HepG2 (cell line): ENCODE measurements around the gene MON1A. TPM values are rescaled to one million over a fixed set of nuclear protein-coding genes. Genes with fewer than 3 reads are reported as not detected.

Experiments
- AGO1 ChIP-seq: fragments of 200-400 bp; formaldehyde crosslinking; IDR thresholded peaks from 2 replicates; pipeline ENCODE4 v1.6.1; 2017; ENCODE audit warnings: mild to moderate bottlenecking, low read depth, low read length, moderate library complexity; ENCODE audit not compliant: poor library complexity, severe bottlenecking
- CEBPG ChIP-seq: IDR thresholded peaks from 2 replicates; pipeline ENCODE4 v1.6.1; 2016
- IRX3 ChIP-seq: sonication (generic); formaldehyde crosslinking; IDR thresholded peaks from 2 replicates; pipeline ENCODE4 v1.8.1; 2023; ENCODE audit warnings: mild to moderate bottlenecking, low read depth, missing genetic modification reagents, borderline replicate concordance
- PLSCR1 ChIP-seq: sonication (generic); formaldehyde crosslinking; IDR thresholded peaks from 2 replicates; pipeline ENCODE4 v1.5.0; 2020; ENCODE audit warnings: missing genetic modification reagents, mild to moderate bottlenecking, borderline replicate concordance
- TEAD3 ChIP-seq: optimal IDR thresholded peaks from 2 replicates; pipeline ENCODE3; 2016; ENCODE audit warnings: borderline replicate concordance
- TGIF2 ChIP-seq: IDR thresholded peaks from 2 replicates; pipeline ENCODE4 v1.6.1; 2016; ENCODE audit warnings: control low read depth, missing compliant biosample characterization
- THAP9 ChIP-seq: sonication (generic); formaldehyde crosslinking; IDR thresholded peaks from 2 replicates; pipeline ENCODE4; 2020; ENCODE audit warnings: missing genetic modification reagents, mild to moderate bottlenecking, borderline replicate concordance
- TMF1 ChIP-seq: sonication (generic); formaldehyde crosslinking; IDR thresholded peaks from 2 replicates; pipeline ENCODE4 v1.8.1; 2022; ENCODE audit warnings: low read depth, missing genetic modification reagents
- ZFX ChIP-seq: sonication (generic); formaldehyde crosslinking; IDR thresholded peaks from 2 replicates; pipeline ENCODE4 v1.4.0; 2020; ENCODE audit warnings: mild to moderate bottlenecking, low read depth, missing genetic modification reagents, moderate library complexity
- ZNF337 ChIP-seq: sonication (generic); formaldehyde crosslinking; IDR thresholded peaks from 2 replicates; pipeline ENCODE4 v1.5.1; 2020; ENCODE audit warnings: missing genetic modification reagents, low read depth, mild to moderate bottlenecking, borderline replicate concordance
- ZNF367 ChIP-seq: sonication (generic); formaldehyde crosslinking; IDR thresholded peaks from 2 replicates; pipeline ENCODE4 v1.4.0; 2020; ENCODE audit warnings: missing genetic modification reagents, borderline replicate concordance
- ZNF512B ChIP-seq: sonication (generic); formaldehyde crosslinking; IDR thresholded peaks from 2 replicates; pipeline ENCODE4 v1.5.1; 2020; ENCODE audit warnings: missing genetic modification reagents, mild to moderate bottlenecking, borderline replicate concordance
- ZNF530 ChIP-seq: sonication (generic); formaldehyde crosslinking; IDR thresholded peaks from 2 replicates; pipeline ENCODE4 v1.5.0; 2020; ENCODE audit warnings: low read depth, mild to moderate bottlenecking, missing genetic modification reagents
- ZNF660 ChIP-seq: sonication (generic); formaldehyde crosslinking; IDR thresholded peaks from 2 replicates; pipeline ENCODE4 v1.5.1; 2020; ENCODE audit warnings: mild to moderate bottlenecking, low read depth, missing genetic modification reagents, borderline replicate concordance
- ZNF678 ChIP-seq: sonication (generic); formaldehyde crosslinking; IDR thresholded peaks from 2 replicates; pipeline ENCODE4 v1.4.0; 2020; ENCODE audit warnings: mild to moderate bottlenecking, missing genetic modification reagents
- ZSCAN25 ChIP-seq: sonication (generic); formaldehyde crosslinking; IDR thresholded peaks from 2 replicates; pipeline ENCODE4 v1.8.0; 2022; ENCODE audit warnings: mild to moderate bottlenecking, missing genetic modification reagents
- ZSCAN9 ChIP-seq: IDR thresholded peaks from 2 replicates; pipeline ENCODE4 v1.6.1; 2016; ENCODE audit warnings: borderline replicate concordance
- polyA plus RNA-seq, 8 experiments: library from polyadenylated mRNA; depleted of rRNA in 3 of 8; stranded (reverse) in 7 of 8; unstranded in 1 of 8; fragments of >200 nt; fragmentation: Illumina TruSeq in 4 of 8; extraction: Trizol in 4 of 8; gene quantifications; 2 replicates each; pipeline versions ENCODE4 v1.2.1 to v1.2.3, GENCODE V29; 2011 to 2016; ENCODE audit warnings: low read depth in 4 of 8, missing spikeins in 1 of 8, mixed read lengths in 1 of 8; ENCODE audit not compliant: insufficient read depth in 1 of 8
- total RNA-seq, 5 experiments: library from RNA; depleted of rRNA; stranded (reverse); fragments of >200 nt; fragmentation: Illumina TruSeq; extraction: Trizol; gene quantifications; 2 replicates each; pipeline ENCODE4 v1.2.3, GENCODE V29; 2016; ENCODE audit warnings: low read depth in 1 of 5
- TF ChIP-seq, protein P1 (sequence below): sonication (generic); formaldehyde crosslinking; IDR thresholded peaks from 2 replicates; pipeline ENCODE4 v1.5.0; 2020; ENCODE audit warnings: mild to moderate bottlenecking, missing genetic modification reagents

MON1A gene
- total and polyA plus RNA-seq, 2 of the 13 experiments (the other 11 are each of a cell fraction or from before 2014, with no cell fraction given), result 4.6 to 9.0 TPM

GRCh38 chr3:49939858-49940666, 10.5 kb upstream of the MON1A start, which contains the start of gene RBM6 (continued):
- TF ChIP-seq PLSCR1 (no peak), THAP9 (peak; percentile 90), TGIF2 (CRISPR knock-in tag) (peak; percentile 37; the same call in 1 of the 2 replicates), ZNF660 (CRISPR knock-in tag) (no peak), CEBPG (CRISPR knock-in tag) (no peak), ZNF678 (CRISPR knock-in tag) (no peak), ZNF512B (no peak), AGO1 (no peak), ZSCAN25 (CRISPR knock-in tag) (no peak; the same call in 1 of the 2 replicates), ZSCAN9 (CRISPR knock-in tag) (no peak; the same call in 1 of the 2 replicates), ZNF530 (CRISPR knock-in tag) (peak; percentile 49), ZNF367 (CRISPR knock-in tag) (0 out of 2 replicates have a peak, but pooled peaks have one; percentile 52), TMF1 (no peak), TEAD3 (peak; percentile 40), ZFX (CRISPR knock-in tag) (peak; percentile 99), IRX3 (CRISPR knock-in tag) (no peak), ZNF337 (CRISPR knock-in tag) (no peak)
- TF ChIP-seq, protein P1, sequence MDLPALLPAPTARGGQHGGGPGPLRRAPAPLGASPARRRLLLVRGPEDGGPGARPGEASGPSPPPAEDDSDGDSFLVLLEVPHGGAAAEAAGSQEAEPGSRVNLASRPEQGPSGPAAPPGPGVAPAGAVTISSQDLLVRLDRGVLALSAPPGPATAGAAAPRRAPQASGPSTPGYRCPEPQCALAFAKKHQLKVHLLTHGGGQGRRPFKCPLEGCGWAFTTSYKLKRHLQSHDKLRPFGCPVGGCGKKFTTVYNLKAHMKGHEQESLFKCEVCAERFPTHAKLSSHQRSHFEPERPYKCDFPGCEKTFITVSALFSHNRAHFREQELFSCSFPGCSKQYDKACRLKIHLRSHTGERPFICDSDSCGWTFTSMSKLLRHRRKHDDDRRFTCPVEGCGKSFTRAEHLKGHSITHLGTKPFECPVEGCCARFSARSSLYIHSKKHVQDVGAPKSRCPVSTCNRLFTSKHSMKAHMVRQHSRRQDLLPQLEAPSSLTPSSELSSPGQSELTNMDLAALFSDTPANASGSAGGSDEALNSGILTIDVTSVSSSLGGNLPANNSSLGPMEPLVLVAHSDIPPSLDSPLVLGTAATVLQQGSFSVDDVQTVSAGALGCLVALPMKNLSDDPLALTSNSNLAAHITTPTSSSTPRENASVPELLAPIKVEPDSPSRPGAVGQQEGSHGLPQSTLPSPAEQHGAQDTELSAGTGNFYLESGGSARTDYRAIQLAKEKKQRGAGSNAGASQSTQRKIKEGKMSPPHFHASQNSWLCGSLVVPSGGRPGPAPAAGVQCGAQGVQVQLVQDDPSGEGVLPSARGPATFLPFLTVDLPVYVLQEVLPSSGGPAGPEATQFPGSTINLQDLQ (CRISPR knock-in tag), result 0 out of 2 replicates have a peak, but pooled peaks have one; percentile 59
